Colonic mucosa (tissue), 4 donors: ENCODE measurements around the gene ROBO1. TPM values are rescaled to one million over a fixed set of nuclear protein-coding genes. Genes with fewer than 3 reads are reported as not detected.

ENCODE experiments used
- DNase-seq: peaks from one replicate; pipeline ENCODE4 v3.0.0-alpha.2; 2020
- H3K27ac ChIP-seq: fragments of 200-600 bp; one replicate; pipeline ENCODE4 v1.8.0; 2021
- H3K27me3 ChIP-seq: fragments of 200-600 bp; one replicate; pipeline ENCODE4 v1.8.0; 2021
- H3K36me3 ChIP-seq: fragments of 200-600 bp; one replicate; pipeline ENCODE4 v1.8.0; 2021
- H3K4me1 ChIP-seq: fragments of 200-600 bp; one replicate; pipeline ENCODE4 v1.8.0; 2021; ENCODE audit warnings: mild to moderate bottlenecking
- H3K4me3 ChIP-seq: fragments of 200-600 bp; one replicate; pipeline ENCODE4 v1.8.0; 2021
- H3K9ac ChIP-seq, 2 donors: one replicate each; pipeline ENCODE4 v1.7.0; 2013; ENCODE audit warnings: control low read depth in 2 of 2, low read depth in 2 of 2, low read length in 2 of 2
- H3K9me3 ChIP-seq: fragments of 200-600 bp; one replicate; pipeline ENCODE4 v1.8.0; 2021
- CTCF ChIP-seq: fragments of 200-600 bp; IDR thresholded peaks from one replicate; pipeline ENCODE4 v1.8.0; 2022; ENCODE audit warnings: antibody characterized with exemption, mild to moderate bottlenecking
- intact Hi-C: fragments of 100-400 bp; cut with DNase I; formaldehyde crosslinking; loops from one replicate; pipeline ENCODE4 v1.14.1; 2022
- total RNA-seq, 2 donors: library from RNA; stranded (reverse); fragmentation: NEBNext Ultra II Directional in 1 of 2; extraction: Animal tissue kit (Norgen Biotek cat#: 25700) in 1 of 2; gene quantifications; one replicate each; pipeline ENCODE4 v1.2.1, GENCODE V29; 2021
- donor health status: healthy.
- donor health status: DM: no; HTN: no; CAD: no.
- donor health status: DM: no; HTN: no; CAD: no.

Gene ROBO1
- total RNA-seq, 2 donors from 2014 or later, result 8.1 to 9.4 TPM

- DNase-seq, result no peak
- H3K9ac ChIP-seq, result no peak overlapping the region
These were observed 923.5 kb downstream of the ROBO1 start for GRCh38 chr3:78844307-78844706.

GRCh38 chr3:78839693-78840092 is 928.1 kb downstream of the ROBO1 start:
- no peaks in the 10 kb centered on the region for H3K27me3 ChIP-seq
- no peak for DNase-seq
- H3K9me3 ChIP-seq, result no peaks in the 10 kb centered on the region
- H3K36me3 ChIP-seq, result no peaks in the 10 kb centered on the region
- H3K27ac ChIP-seq, result no peak overlapping the region
- H3K4me1 ChIP-seq, result no peaks in the 10 kb centered on the region
- H3K4me3 ChIP-seq, result no peak overlapping the region
- H3K9ac ChIP-seq, result no peak overlapping the region
- intact Hi-C loops, result no loop called here
- no peak for TF ChIP-seq CTCF

More at GRCh38 chr3:78844307-78844706, 923.5 kb downstream of the ROBO1 start:
- no peaks in the 10 kb centered on the region for H3K27me3 ChIP-seq
- TF ChIP-seq CTCF, result no peak
- H3K9me3 ChIP-seq, result no peaks in the 10 kb centered on the region
- H3K4me1 ChIP-seq, result no peaks in the 10 kb centered on the region
- H3K4me3 ChIP-seq, result no peak overlapping the region
- no peaks in the 10 kb centered on the region for H3K36me3 ChIP-seq
- intact Hi-C loops, result no loop called here
- no peak overlapping the region for H3K27ac ChIP-seq

- Histone ChIP-seq H3K27me3 (no peaks in the 10 kb centered on the region), H3K36me3 (no peaks in the 10 kb centered on the region), H3K9ac (no peak overlapping the region), H3K4me1 (no peaks in the 10 kb centered on the region), H3K9me3 (no peaks in the 10 kb centered on the region), H3K4me3 (no peak overlapping the region), H3K27ac (no peak overlapping the region)
- intact Hi-C loops, result no loop called here
- TF ChIP-seq CTCF, result no peak
- DNase-seq, result no peak
These were observed 929.4 kb downstream of the ROBO1 start for GRCh38 chr3:78838362-78838761.

- TF ChIP-seq CTCF, result no peak
- Histone ChIP-seq H3K9me3 (no peaks in the 10 kb centered on the region), H3K27ac (no peak overlapping the region), H3K9ac (no peak overlapping the region), H3K36me3 (no peaks in the 10 kb centered on the region), H3K27me3 (no peaks in the 10 kb centered on the region), H3K4me3 (no peak overlapping the region), H3K4me1 (no peaks in the 10 kb centered on the region)
- intact Hi-C loops, result no loop called here
- no peak for DNase-seq
These were observed 932.9 kb downstream of the ROBO1 start for GRCh38 chr3:78834910-78835309.

- no peak for DNase-seq
- Histone ChIP-seq H3K27ac (no peak overlapping the region), H3K4me1 (no peaks in the 10 kb centered on the region), H3K9ac (no peak overlapping the region), H3K9me3 (no peaks in the 10 kb centered on the region), H3K27me3 (no peaks in the 10 kb centered on the region), H3K4me3 (no peak overlapping the region), H3K36me3 (no peaks in the 10 kb centered on the region)
- TF ChIP-seq CTCF, result no peak
- intact Hi-C loops, result no loop called here
These were observed 935.0 kb downstream of the ROBO1 start for GRCh38 chr3:78832785-78833204.

GRCh38 chr3:78831446-78831972 is 936.3 kb downstream of the ROBO1 start:
- intact Hi-C loops, result no loop called here
- Histone ChIP-seq H3K4me3 (no peak overlapping the region), H3K27ac (no peak overlapping the region), H3K27me3 (no peaks in the 10 kb centered on the region), H3K4me1 (no peaks in the 10 kb centered on the region), H3K36me3 (no peaks in the 10 kb centered on the region), H3K9ac (no peak overlapping the region), H3K9me3 (no peaks in the 10 kb centered on the region)
- no peak for TF ChIP-seq CTCF
- no peak for DNase-seq
